Measurements from ENCODE around the gene SLC16A6.
"Not testable (repeated sequence)": the region's sequence is repeated elsewhere in the genome, so short reads cannot be mapped to it uniquely, and the experiment has no call there.

The SLC16A6 gene

DNA sequence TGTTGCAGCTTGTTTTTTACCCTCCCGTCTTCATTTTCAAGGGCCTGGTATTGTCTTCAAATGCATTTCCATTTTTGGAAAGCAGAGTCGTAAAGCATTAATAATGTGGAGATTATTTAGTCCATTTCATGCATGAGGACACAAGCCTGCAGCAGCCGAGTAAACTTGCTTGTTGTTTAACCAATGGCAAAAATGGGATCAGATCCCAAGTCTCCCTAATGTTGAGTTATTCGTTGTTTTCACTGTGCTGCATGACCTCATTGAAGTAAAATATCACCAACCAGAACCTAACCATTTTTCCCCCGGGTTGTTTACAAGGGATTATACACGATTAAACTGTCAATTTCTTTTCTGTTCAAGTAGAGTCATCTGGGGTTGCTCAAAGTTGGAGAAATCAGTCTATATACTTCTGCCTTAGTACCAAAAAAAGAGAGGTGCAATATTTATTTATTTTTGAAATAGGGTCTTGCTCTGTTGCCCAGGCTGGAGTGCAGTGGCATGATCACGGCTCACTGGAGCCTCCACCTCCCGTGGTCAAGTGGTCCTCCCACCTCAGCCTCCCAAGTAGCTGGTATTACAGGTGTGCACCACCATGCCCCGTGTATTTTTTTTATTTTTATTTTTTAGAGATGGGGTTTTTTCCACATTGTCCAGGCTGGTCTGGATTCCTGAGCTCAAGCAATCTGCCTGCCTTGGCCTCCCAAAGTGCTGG lies 30.7 kb downstream of the SLC16A6 start:
- DNase-seq (ENCODE audit: low spot score) (no peak), ATAC-seq (ENCODE audit: low read depth) (no peak)
- no peak overlapping the region for H3K27ac ChIP-seq (ENCODE audit: poor library complexity, severe bottlenecking)
- no peaks in the 10 kb centered on the region for H3K9me3 ChIP-seq (ENCODE audit: severe bottlenecking)
- no peaks in the 10 kb centered on the region for H3K27me3 ChIP-seq (ENCODE audit: insufficient read depth, poor library complexity, severe bottlenecking)
- no peaks in the 10 kb centered on the region for H3K4me1 ChIP-seq (ENCODE audit: insufficient read depth, poor library complexity, severe bottlenecking)
- peaks cover 20% of the 10 kb centered on the region for H3K36me3 ChIP-seq (ENCODE audit: low read depth)
- no peak overlapping the region for H3K4me3 ChIP-seq (ENCODE audit: severe bottlenecking)
- TF ChIP-seq CTCF (IDR thresholded peaks at IDR 0.05; ENCODE audit: poor library complexity, severe bottlenecking) = no peak

GRCh38 chr17:68259648-68259951 lies 31.3 kb downstream of the SLC16A6 start:
- H3K36me3 ChIP-seq (ENCODE audit: low read depth) = peaks cover 26% of the 10 kb centered on the region
- ATAC-seq (ENCODE audit: low read depth); H3K9me3 ChIP-seq (ENCODE audit: severe bottlenecking); H3K27me3 ChIP-seq (ENCODE audit: insufficient read depth, poor library complexity, severe bottlenecking); DNase-seq (ENCODE audit: low spot score); H3K4me1 ChIP-seq (ENCODE audit: insufficient read depth, poor library complexity, severe bottlenecking); H3K4me3 ChIP-seq (ENCODE audit: severe bottlenecking); H3K27ac ChIP-seq (ENCODE audit: poor library complexity, severe bottlenecking): not testable (repeated sequence)

DNA sequence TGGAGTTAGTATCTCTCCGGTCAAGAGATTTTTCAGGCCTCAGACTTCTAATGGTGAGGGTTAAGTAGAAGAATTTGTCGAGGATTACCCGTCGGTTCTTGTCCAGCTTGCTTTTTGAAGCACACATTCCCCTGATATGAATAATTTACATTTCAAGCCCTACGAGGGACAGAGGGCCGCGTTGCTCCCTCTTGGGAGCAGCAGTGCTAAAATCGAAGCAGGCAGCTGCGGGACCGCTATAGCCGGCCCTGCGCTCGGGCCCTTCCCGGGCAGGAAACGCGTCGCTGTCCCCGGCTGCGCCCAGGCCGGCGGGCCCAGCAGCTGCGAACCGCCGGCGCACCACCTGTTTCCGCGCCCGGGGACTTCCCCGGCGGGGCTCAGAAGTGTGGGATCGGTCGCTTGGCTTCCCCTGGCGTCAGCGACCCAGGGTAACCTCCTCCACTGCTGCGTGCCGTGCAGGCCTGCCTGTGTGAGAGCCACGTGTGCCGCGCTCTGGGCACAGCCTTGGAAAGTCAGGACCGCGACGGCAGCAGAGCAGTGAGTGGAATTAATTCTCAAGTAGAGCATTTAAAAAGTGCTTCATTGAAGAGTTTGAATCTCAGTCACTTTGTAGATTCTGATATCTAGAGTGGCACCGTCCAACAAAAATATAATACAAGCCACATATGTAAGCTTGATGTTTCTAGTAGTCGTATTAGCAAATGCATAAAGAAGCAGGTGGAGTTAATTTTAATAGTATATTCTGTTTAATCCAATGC lies 31.9 kb downstream of the SLC16A6 start:
- not testable (repeated sequence) for H3K4me3 ChIP-seq (ENCODE audit: severe bottlenecking); H3K4me1 ChIP-seq (ENCODE audit: insufficient read depth, poor library complexity, severe bottlenecking); DNase-seq (ENCODE audit: low spot score); H3K9me3 ChIP-seq (ENCODE audit: severe bottlenecking); H3K27me3 ChIP-seq (ENCODE audit: insufficient read depth, poor library complexity, severe bottlenecking); H3K27ac ChIP-seq (ENCODE audit: poor library complexity, severe bottlenecking)
- peaks cover 31% of the 10 kb centered on the region for H3K36me3 ChIP-seq (ENCODE audit: low read depth)
- peak; percentile 73 for ATAC-seq (ENCODE audit: low read depth)

GRCh38 chr17:68257934-68258333 lies 33.0 kb downstream of the SLC16A6 start:
- ATAC-seq (ENCODE audit: low read depth) = no peak
- no peak overlapping the region for H3K27ac ChIP-seq (ENCODE audit: poor library complexity, severe bottlenecking)
- no peaks in the 10 kb centered on the region for H3K27me3 ChIP-seq (ENCODE audit: insufficient read depth, poor library complexity, severe bottlenecking)
- TF ChIP-seq CTCF (IDR thresholded peaks at IDR 0.05; ENCODE audit: poor library complexity, severe bottlenecking) = no peak
- DNase-seq (ENCODE audit: low spot score) = no peak
- no peak overlapping the region for H3K4me3 ChIP-seq (ENCODE audit: severe bottlenecking)
- no peaks in the 10 kb centered on the region for H3K9me3 ChIP-seq (ENCODE audit: severe bottlenecking)
- no peaks in the 10 kb centered on the region for H3K4me1 ChIP-seq (ENCODE audit: insufficient read depth, poor library complexity, severe bottlenecking)
- H3K36me3 ChIP-seq (ENCODE audit: low read depth) = peaks cover 40% of the 10 kb centered on the region

DNA sequence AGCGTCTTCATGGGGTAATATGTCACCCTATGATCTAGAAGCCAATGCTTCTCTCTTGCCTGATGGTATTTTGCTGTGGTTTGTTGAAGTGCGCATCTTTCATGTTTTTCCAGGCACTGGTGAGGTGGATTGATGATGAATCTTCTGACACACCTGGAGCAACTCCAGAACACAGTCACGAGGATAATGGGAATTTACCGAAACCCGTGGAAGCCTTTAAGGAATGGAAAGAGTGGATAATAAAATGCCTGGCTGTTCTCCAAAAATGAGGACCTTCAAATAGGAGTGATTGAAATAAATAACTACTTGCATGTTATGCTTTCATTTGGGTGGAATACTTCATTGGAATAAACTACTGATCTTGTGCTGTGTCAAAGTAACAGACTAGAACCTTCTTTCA lies 34.2 kb downstream of the SLC16A6 start:
- not testable (repeated sequence) for H3K27me3 ChIP-seq (ENCODE audit: insufficient read depth, poor library complexity, severe bottlenecking); DNase-seq (ENCODE audit: low spot score); H3K27ac ChIP-seq (ENCODE audit: poor library complexity, severe bottlenecking); ATAC-seq (ENCODE audit: low read depth); H3K4me3 ChIP-seq (ENCODE audit: severe bottlenecking); H3K4me1 ChIP-seq (ENCODE audit: insufficient read depth, poor library complexity, severe bottlenecking); H3K9me3 ChIP-seq (ENCODE audit: severe bottlenecking)
- peaks cover 49% of the 10 kb centered on the region for H3K36me3 ChIP-seq (ENCODE audit: low read depth)

DNA sequence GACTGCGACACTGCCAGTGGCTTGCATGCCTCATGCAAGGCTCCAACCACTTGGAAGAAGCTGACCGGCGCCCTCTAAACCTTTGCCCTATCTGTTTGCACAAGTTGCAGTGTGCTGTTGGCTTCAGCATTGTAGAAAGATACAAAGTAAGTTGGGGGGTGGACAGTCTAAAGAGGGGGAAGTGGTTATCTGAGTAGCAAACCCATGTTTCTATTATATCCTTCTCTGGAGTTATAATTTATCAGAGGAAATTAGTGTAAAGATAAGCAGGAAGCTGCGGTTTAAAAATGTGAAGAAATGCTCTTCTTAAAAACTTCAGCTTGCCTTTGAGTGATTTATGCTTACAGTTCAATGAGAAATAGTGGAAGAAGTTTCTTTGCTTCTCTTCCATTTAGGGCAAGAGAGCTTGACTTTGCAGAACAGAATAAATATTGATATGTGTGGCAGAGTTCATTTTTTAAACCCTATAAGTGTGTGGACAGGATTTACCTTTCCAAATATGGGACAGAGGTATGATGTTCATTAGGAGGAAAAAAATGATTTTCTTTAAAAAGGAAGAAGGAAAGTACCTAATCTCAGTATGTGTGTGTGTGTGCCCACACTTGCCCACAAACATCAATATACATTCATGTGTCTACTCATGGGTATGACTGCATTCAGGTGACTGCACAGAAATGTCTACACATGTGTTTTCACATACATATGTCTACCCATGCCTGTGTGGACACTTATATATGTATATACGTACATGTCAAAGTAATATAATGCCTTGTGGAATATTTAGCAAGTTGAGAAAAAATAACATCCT lies 35.0 kb downstream of the SLC16A6 start:
- no peak for ATAC-seq (ENCODE audit: low read depth)
- TF ChIP-seq CTCF (IDR thresholded peaks at IDR 0.05; ENCODE audit: poor library complexity, severe bottlenecking) = no peak
- DNase-seq (ENCODE audit: low spot score) = no peak
- Histone ChIP-seq H3K4me3 (ENCODE audit: severe bottlenecking) (no peak overlapping the region), H3K27me3 (ENCODE audit: insufficient read depth, poor library complexity, severe bottlenecking) (no peaks in the 10 kb centered on the region), H3K27ac (ENCODE audit: poor library complexity, severe bottlenecking) (no peak overlapping the region), H3K9me3 (ENCODE audit: severe bottlenecking) (no peaks in the 10 kb centered on the region), H3K36me3 (ENCODE audit: low read depth) (peaks cover 57% of the 10 kb centered on the region), H3K4me1 (ENCODE audit: insufficient read depth, poor library complexity, severe bottlenecking) (no peaks in the 10 kb centered on the region)

Measured in RWPE2 (cell line).